Measurements from ENCODE around the gene MRPS11.

GRCh38 chr15:88505721-88506120 is 38.2 kb downstream of the MRPS11 start:
- TF ChIP-seq CTCF (IDR thresholded peaks at IDR 0.05): no peak
- no peak for TF ChIP-seq POLR2A (IDR thresholded peaks at IDR 0.05)

Measured in uterus (tissue), 2 donors.